ENCODE results near the gene ETV1. TPM values are rescaled to one million over a fixed set of nuclear protein-coding genes. Genes with fewer than 3 reads are reported as not detected.

ETV1 gene
- total RNA-seq, 4 donors from 2014 or later, result 1.6 to 5.1 (median 2.0) TPM

- Histone ChIP-seq H3K4me1 (peaks cover 0 to 9% (median 0%) of the 10 kb centered on the region in 4 donors), H3K27ac (no peak overlapping the region), H3K36me3 (no peaks in the 10 kb centered on the region), H3K4me3 (no peak overlapping the region), H3K27me3 (no peaks in the 10 kb centered on the region), H3K9me3 (no peaks in the 10 kb centered on the region)
- TF ChIP-seq POLR2A (IDR thresholded peaks at IDR 0.05), result no peak
- TF ChIP-seq CTCF (IDR thresholded peaks at IDR 0.05), result no peak
- no peak for DNase-seq
Observed at GRCh38 chr7:13987395-13987794, 2.1 kb downstream of the ETV1 start.

GRCh38 chr7:13986208-13986607 lies 3.3 kb downstream of the ETV1 start:
- H3K27me3 ChIP-seq, result no peaks in the 10 kb centered on the region
- no peaks in the 10 kb centered on the region for H3K9me3 ChIP-seq
- no peak overlapping the region for H3K27ac ChIP-seq
- no peak overlapping the region for H3K4me3 ChIP-seq
- H3K36me3 ChIP-seq, result no peaks in the 10 kb centered on the region
- DNase-seq, result no peak
- peaks cover 0 to 9% (median 0%) of the 10 kb centered on the region in 4 donors for H3K4me1 ChIP-seq
- TF ChIP-seq POLR2A (IDR thresholded peaks at IDR 0.05) (no peak), CTCF (IDR thresholded peaks at IDR 0.05) (no peak)

- DNase-seq, result no peak
- Histone ChIP-seq H3K27me3 (no peaks in the 10 kb centered on the region), H3K4me3 (no peak overlapping the region), H3K4me1 (peaks cover 0 to 18% (median 0%) of the 10 kb centered on the region in 4 donors), H3K27ac (no peak overlapping the region), H3K9me3 (no peaks in the 10 kb centered on the region), H3K36me3 (no peaks in the 10 kb centered on the region)
- TF ChIP-seq POLR2A (IDR thresholded peaks at IDR 0.05) (no peak), CTCF (IDR thresholded peaks at IDR 0.05) (no peak)
Observed at GRCh38 chr7:13984831-13985685, 4.4 kb downstream of the ETV1 start.

GRCh38 chr7:13984061-13984460 lies 5.4 kb downstream of the ETV1 start:
- Histone ChIP-seq H3K36me3 (no peaks in the 10 kb centered on the region), H3K9me3 (no peaks in the 10 kb centered on the region), H3K27me3 (no peaks in the 10 kb centered on the region), H3K27ac (no peak overlapping the region), H3K4me3 (no peak overlapping the region), H3K4me1 (peaks cover 0 to 15% (median 0%) of the 10 kb centered on the region in 4 donors)
- TF ChIP-seq CTCF (IDR thresholded peaks at IDR 0.05) (no peak), POLR2A (IDR thresholded peaks at IDR 0.05) (no peak)
- DNase-seq, result no peak

GRCh38 chr7:13982940-13983677 lies 6.4 kb downstream of the ETV1 start:
- H3K27ac ChIP-seq, result no peak overlapping the region
- H3K4me3 ChIP-seq, result no peak overlapping the region
- no peak for TF ChIP-seq POLR2A (IDR thresholded peaks at IDR 0.05)
- no peak for TF ChIP-seq CTCF (IDR thresholded peaks at IDR 0.05)

More at GRCh38 chr7:13982940-13983677, 6.4 kb downstream of the ETV1 start:
- Histone ChIP-seq H3K36me3 (no peaks in the 10 kb centered on the region), H3K9me3 (no peaks in the 10 kb centered on the region), H3K27me3 (no peaks in the 10 kb centered on the region), H3K4me1 (peaks cover 0 to 9% (median 0%) of the 10 kb centered on the region in 4 donors)
- DNase-seq, result no peak
